Panc1 (cell line): ENCODE results near the gene C4BPB. TPM values are rescaled to one million over a fixed set of nuclear protein-coding genes. Genes with fewer than 3 reads are reported as not detected.

Experiments used
- ATAC-seq: fragments of 200-7000 bp; cut with Tn5 transposase; 2 replicates; pipeline ENCODE4 v1.9.1; 2020; ENCODE audit warnings: mild to moderate bottlenecking, moderate library complexity
- BruUV-seq: library from RNA; stranded (reverse); fragments of 400-500 nt; replicated peaks from 2 replicates; lab custom pipeline; 2021; lab: Mats Ljungman, UMichigan
- CTCF ChIA-PET: fragments of 300-600 bp; sonication (Branson Sonifier 250); formaldehyde crosslinking; loops from one replicate; lab custom pipeline; 2022; ENCODE audit warnings: antibody characterized with exemption; lab: Charles Lee
- POLR2A ChIA-PET: fragments of 300-600 bp; sonication (Branson Sonifier 250); formaldehyde crosslinking; loops from one replicate; lab custom pipeline; 2022; ENCODE audit warnings: antibody characterized with exemption; lab: Charles Lee
- DNase-seq: peaks from one replicate; pipeline ENCODE4 v3.0.0-alpha.2; 2010; ENCODE audit warnings: low read depth, low spot score
- H3K27ac ChIP-seq: 2 replicates; pipeline ENCODE4 v1.5.1; 2011; ENCODE audit warnings: mild to moderate bottlenecking, low read length, inconsistent platforms
- H3K27me3 ChIP-seq: fragments of 200-500 bp; sonication (Bioruptor generic); 2 replicates; pipeline ENCODE4 v1.6.0; 2014; ENCODE audit warnings: low read length, inconsistent platforms; ENCODE audit not compliant: control insufficient read depth, insufficient read depth
- H3K36me3 ChIP-seq: fragments of 200-500 bp; sonication (Bioruptor generic); 2 replicates; pipeline ENCODE4 v1.5.1; 2014; ENCODE audit warnings: inconsistent platforms, mild to moderate bottlenecking, low read length, moderate library complexity; ENCODE audit not compliant: control insufficient read depth, insufficient read depth
- H3K4me1 ChIP-seq: 2 replicates; pipeline ENCODE4 v1.5.1; 2011; ENCODE audit warnings: inconsistent platforms, mild to moderate bottlenecking, low read length, moderate library complexity; ENCODE audit not compliant: control insufficient read depth, insufficient read depth
- H3K4me3 ChIP-seq, 2 experiments: 2 replicates each; pipeline ENCODE4 v1.5.1; 2011 to 2012; ENCODE audit warnings: low read depth in 2 of 2, low read length in 2 of 2, mild to moderate bottlenecking in 2 of 2, inconsistent platforms in 1 of 2, moderate library complexity in 1 of 2
- H3K9me3 ChIP-seq: fragments of 200-500 bp; sonication (Bioruptor generic); 2 replicates; pipeline ENCODE4 v1.5.1; 2014; ENCODE audit warnings: low read depth, mild to moderate bottlenecking, inconsistent platforms, low read length, moderate library complexity; ENCODE audit not compliant: control insufficient read depth, insufficient read depth
- CTCF ChIP-seq: fragments of 450-650 bp; IDR thresholded peaks from 2 replicates; pipeline ENCODE4 v1.5.1; 2017; ENCODE audit warnings: mild to moderate bottlenecking
- POLR2AphosphoS5 ChIP-seq: IDR thresholded peaks from 2 replicates; pipeline ENCODE4 v1.6.1; 2012; ENCODE audit warnings: mild to moderate bottlenecking, low read depth, low read length, moderate library complexity
- REST ChIP-seq, 2 experiments: IDR thresholded peaks; 2 replicates each; pipeline ENCODE4 v1.6.1; 2011 to 2012; ENCODE audit warnings: low read depth in 2 of 2, control low read depth in 1 of 2, low read length in 1 of 2, mild to moderate bottlenecking in 1 of 2, moderate library complexity in 1 of 2; ENCODE audit not compliant: insufficient read depth in 1 of 2
- SIN3A ChIP-seq: IDR thresholded peaks from 2 replicates; pipeline ENCODE4 v1.6.1; 2012; ENCODE audit warnings: low read depth, mild to moderate bottlenecking, low read length, moderate library complexity, borderline replicate concordance; ENCODE audit not compliant: insufficient read depth
- TCF7L2 ChIP-seq: IDR thresholded peaks from 2 replicates; pipeline ENCODE4 v1.6.1; 2011; ENCODE audit warnings: mild to moderate bottlenecking, low read depth, low read length, inconsistent platforms
- in situ Hi-C: cut with HindIII; loops from 2 replicates; pipeline ENCODE4 v1.10.0; 2016; ENCODE audit warnings: low sequenced_read_pairs, low pct_unique_long_range_greater_than_20kb
- intact Hi-C: fragments of 100-400 bp; cut with micrococcal nuclease; formaldehyde crosslinking; loops from one replicate; pipeline ENCODE4 v1.10.0; 2022; ENCODE audit not compliant: unreplicated experiment
- total RNA-seq: library from RNA; stranded (reverse); gene quantifications from one replicate; pipeline ENCODE4 v1.2.1, GENCODE V29; 2021; ENCODE audit not compliant: unreplicated experiment

The C4BPB gene
- total RNA-seq, 1 experiment from 2014 or later: 0.62 TPM

- TF ChIP-seq TCF7L2 (no peak), SIN3A (no peak), CTCF (no peak), POLR2AphosphoS5 (no peak), REST (IDR thresholded peaks at IDR 0.05; ENCODE audit: insufficient read depth in 1 of 2, low read depth in 2 of 2, low read length in 1 of 2) (no peak)
- no peaks in the 10 kb centered on the region for H3K9me3 ChIP-seq
- intact Hi-C loops: no loop called here
- no peaks in the 10 kb centered on the region for H3K4me1 ChIP-seq
- peaks cover 3% of the 10 kb centered on the region for H3K36me3 ChIP-seq
- ChIA-PET CTCF (no interaction called here), POLR2A (no interaction called here)
- in situ Hi-C loops: no loop called here
- DNase-seq: no peak
- no peaks in the 10 kb centered on the region for H3K27me3 ChIP-seq
- H3K27ac ChIP-seq: no peak overlapping the region
- no TSS peak for BruUV-seq
- ATAC-seq: no peak
- H3K4me3 ChIP-seq: no peak overlapping the region
Observed at GRCh38 chr1:207067665-207068064, 21.0 kb upstream of the C4BPB start.

GRCh38 chr1:207069061-207069460 is 19.6 kb upstream of the C4BPB start:
- Histone ChIP-seq H3K36me3 (peaks cover 3% of the 10 kb centered on the region), H3K4me1 (no peaks in the 10 kb centered on the region), H3K27ac (no peak overlapping the region), H3K4me3 (no peak overlapping the region), H3K9me3 (no peaks in the 10 kb centered on the region), H3K27me3 (no peaks in the 10 kb centered on the region)
- intact Hi-C loops (no loop called here), in situ Hi-C loops (no loop called here)
- BruUV-seq: no TSS peak
- POLR2A ChIA-PET: no interaction called here
- TF ChIP-seq TCF7L2 (no peak), SIN3A (no peak), CTCF (no peak), REST (IDR thresholded peaks at IDR 0.05; ENCODE audit: insufficient read depth in 1 of 2, low read depth in 2 of 2, low read length in 1 of 2) (no peak), POLR2AphosphoS5 (no peak)
- CTCF ChIA-PET: interaction anchor here (0.5 kb wide), 1 partner anchor 524 kb away, joined by 3 read pairs; no protein-coding TSS in a partner anchor
- DNase-seq (no peak), ATAC-seq (no peak)
